Measurements from ENCODE around the gene CCDC92B.

DNA sequence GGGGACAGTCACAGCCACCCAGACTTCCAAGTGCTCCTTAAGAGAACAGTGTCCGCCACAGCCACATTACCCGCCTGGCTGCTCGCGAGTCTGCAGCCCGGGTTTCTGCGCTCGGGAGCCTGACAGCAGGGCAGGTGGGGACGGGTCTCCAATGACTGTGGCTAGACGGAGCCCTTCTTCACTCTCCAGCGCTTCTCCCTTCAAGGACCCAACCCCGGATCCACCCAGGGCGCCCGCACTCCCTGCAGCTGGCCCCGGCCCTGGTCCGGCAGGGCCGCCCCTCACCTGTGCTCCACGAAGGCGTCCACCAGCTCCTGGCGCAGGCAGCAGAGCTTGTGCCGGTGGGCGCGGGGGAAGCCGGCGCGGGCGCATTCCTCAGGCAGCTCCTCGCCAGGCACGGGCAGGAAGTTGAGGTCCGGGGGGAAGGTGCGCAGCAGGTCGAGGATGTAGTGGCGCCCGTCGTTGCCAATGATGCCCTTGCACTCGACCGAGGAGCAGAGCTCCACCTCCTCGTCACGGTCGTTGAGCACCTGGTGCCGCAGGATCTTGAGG is 51.8 kb downstream of the CCDC92B start:
- TF ChIP-seq, protein P1, sequence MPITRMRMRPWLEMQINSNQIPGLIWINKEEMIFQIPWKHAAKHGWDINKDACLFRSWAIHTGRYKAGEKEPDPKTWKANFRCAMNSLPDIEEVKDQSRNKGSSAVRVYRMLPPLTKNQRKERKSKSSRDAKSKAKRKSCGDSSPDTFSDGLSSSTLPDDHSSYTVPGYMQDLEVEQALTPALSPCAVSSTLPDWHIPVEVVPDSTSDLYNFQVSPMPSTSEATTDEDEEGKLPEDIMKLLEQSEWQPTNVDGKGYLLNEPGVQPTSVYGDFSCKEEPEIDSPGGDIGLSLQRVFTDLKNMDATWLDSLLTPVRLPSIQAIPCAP (CRISPR knock-in tag; IDR thresholded peaks at IDR 0.05; ENCODE audit: borderline replicate concordance) = no peak
- TF ChIP-seq CEBPB (tag; IDR thresholded peaks at IDR 0.05) (no peak), OTX1 (CRISPR knock-in tag; IDR thresholded peaks at IDR 0.05) (no peak), ZNF146 (CRISPR knock-in tag; IDR thresholded peaks at IDR 0.05; ENCODE audit: unreplicated experiment) (no peak), NR2F6 (CRISPR knock-in tag; IDR thresholded peaks at IDR 0.05) (no peak), FIP1L1 (IDR thresholded peaks at IDR 0.05; ENCODE audit: low read depth, low read length, poor library complexity, severe bottlenecking) (no peak), STAG1 (CRISPR knock-in tag; IDR thresholded peaks at IDR 0.05; ENCODE audit: borderline replicate concordance) (no peak), U2AF2 (optimal IDR thresholded peaks at IDR 0.05; ENCODE audit: low read depth, low read length) (no peak), TBL1XR1 (IDR thresholded peaks at IDR 0.05; ENCODE audit: low read length in 2 of 2) (no peak)
- TF ChIP-seq, protein P2, sequence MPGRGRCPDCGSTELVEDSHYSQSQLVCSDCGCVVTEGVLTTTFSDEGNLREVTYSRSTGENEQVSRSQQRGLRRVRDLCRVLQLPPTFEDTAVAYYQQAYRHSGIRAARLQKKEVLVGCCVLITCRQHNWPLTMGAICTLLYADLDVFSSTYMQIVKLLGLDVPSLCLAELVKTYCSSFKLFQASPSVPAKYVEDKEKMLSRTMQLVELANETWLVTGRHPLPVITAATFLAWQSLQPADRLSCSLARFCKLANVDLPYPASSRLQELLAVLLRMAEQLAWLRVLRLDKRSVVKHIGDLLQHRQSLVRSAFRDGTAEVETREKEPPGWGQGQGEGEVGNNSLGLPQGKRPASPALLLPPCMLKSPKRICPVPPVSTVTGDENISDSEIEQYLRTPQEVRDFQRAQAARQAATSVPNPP (IDR thresholded peaks at IDR 0.05; ENCODE audit: borderline replicate concordance, insufficient read depth, insufficient read length) = no peak
